Calu3 (cell line): ENCODE results near the gene ATF7. TPM values are rescaled to one million over a fixed set of nuclear protein-coding genes. Genes with fewer than 3 reads are reported as not detected.

Experiments
- BruUV-seq: library from RNA; stranded (reverse); fragments of 400-500 nt; replicated peaks from 2 replicates; lab custom pipeline; 2021; lab: Mats Ljungman, UMichigan
- CTCF ChIA-PET: fragments of 300-600 bp; sonication (Branson Sonifier 250); formaldehyde crosslinking; loops from one replicate; lab custom pipeline; 2022; ENCODE audit warnings: antibody characterized with exemption; lab: Charles Lee
- DNase-seq: peaks from one replicate; pipeline ENCODE4 v3.0.0; 2022
- H3K27ac Mint-ChIP-seq: one replicate; pipeline ENCODE4 v1.8.0; 2022; ENCODE audit warnings: mixed read lengths; ENCODE audit not compliant: unreplicated experiment
- H3K27me3 Mint-ChIP-seq: one replicate; pipeline ENCODE4 v1.8.0; 2022; ENCODE audit warnings: mixed read lengths; ENCODE audit not compliant: unreplicated experiment
- H3K36me3 Mint-ChIP-seq: one replicate; pipeline ENCODE4 v1.8.0; 2022; ENCODE audit warnings: mild to moderate bottlenecking, moderate library complexity, mixed read lengths; ENCODE audit not compliant: insufficient read depth, unreplicated experiment
- H3K4me1 Mint-ChIP-seq: one replicate; pipeline ENCODE4 v1.8.0; 2022; ENCODE audit warnings: mild to moderate bottlenecking, low read depth, mixed read lengths; ENCODE audit not compliant: unreplicated experiment
- H3K4me3 Mint-ChIP-seq: one replicate; pipeline ENCODE4 v1.8.0; 2022; ENCODE audit warnings: mild to moderate bottlenecking, low read depth, moderate library complexity, mixed read lengths; ENCODE audit not compliant: unreplicated experiment
- H3K9me3 Mint-ChIP-seq: one replicate; pipeline ENCODE4 v1.8.0; 2022; ENCODE audit warnings: low read depth, mixed read lengths; ENCODE audit not compliant: unreplicated experiment
- CTCF ChIP-seq: fragments of 200-600 bp; IDR thresholded peaks from one replicate; pipeline ENCODE4 v1.8.0; 2022; ENCODE audit warnings: antibody characterized with exemption; ENCODE audit not compliant: unreplicated experiment
- intact Hi-C: fragments of 100-400 bp; cut with micrococcal nuclease; formaldehyde crosslinking; loops from one replicate; pipeline ENCODE4 v1.10.0; 2022; ENCODE audit not compliant: unreplicated experiment
- total RNA-seq: library from RNA; stranded (reverse); gene quantifications from 2 replicates; pipeline ENCODE4 v1.2.3, GENCODE V29; 2022

The ATF7 gene
- total RNA-seq, 1 experiment from 2014 or later = 18.0 TPM

- TF ChIP-seq CTCF = no peak
- Mint-ChIP-seq H3K27me3 (no peaks in the 10 kb centered on the region), H3K9me3 (no peaks in the 10 kb centered on the region), H3K4me1 (no peaks in the 10 kb centered on the region), H3K4me3 (no peak overlapping the region), H3K27ac (peak overlapping the region; percentile 50), H3K36me3 (peaks cover 32% of the 10 kb centered on the region)
- no TSS peak for BruUV-seq
- CTCF ChIA-PET = no interaction called here
- DNase-seq = no peak
- intact Hi-C loops = no loop called here
These were observed 140.0 kb downstream of the ATF7 start for GRCh38 chr12:53485955-53486735.

DNA sequence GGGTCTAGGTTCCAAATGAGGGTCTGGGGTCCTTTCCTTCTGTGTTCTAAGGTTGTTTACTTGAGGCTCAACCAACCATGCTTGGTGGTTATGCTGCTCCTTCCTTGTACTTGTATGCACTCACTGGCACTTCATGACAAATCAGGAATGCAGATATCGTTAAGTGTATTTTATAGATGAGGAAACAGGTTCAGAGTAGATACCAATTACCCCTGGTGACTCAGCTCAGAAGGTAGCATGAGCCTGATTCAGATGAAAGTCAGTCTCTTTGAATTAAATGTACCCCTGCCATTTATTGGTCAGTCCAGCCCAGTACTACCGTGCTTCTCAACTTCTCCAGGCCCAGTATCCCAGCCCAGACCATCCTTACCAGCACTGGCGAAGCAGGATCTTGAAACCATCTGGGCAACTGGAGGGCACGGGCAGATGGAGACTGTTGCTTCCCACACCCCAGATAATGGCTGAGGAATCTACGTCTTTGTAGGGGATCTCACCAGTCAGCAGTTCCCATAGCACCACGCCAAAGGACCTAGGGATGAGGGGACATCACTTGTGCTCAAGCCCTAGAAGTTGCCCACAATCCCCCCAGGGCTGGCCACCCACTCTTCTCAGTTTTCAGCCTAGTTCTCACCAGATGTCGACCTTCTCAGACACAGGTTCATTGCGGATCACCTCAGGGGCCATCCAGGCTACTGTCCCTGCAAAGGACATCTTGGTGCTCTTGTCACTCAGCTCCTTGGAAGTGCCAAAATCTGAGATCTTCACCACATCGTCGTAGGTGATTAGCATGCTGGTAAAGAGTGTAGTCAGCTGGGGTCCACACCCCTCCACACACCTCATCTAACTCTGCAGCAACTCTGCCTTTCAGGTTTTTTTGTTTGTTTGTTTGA lies 141.3 kb downstream of the ATF7 start:
- no peak for TF ChIP-seq CTCF
- Mint-ChIP-seq H3K4me3 (no peak overlapping the region), H3K4me1 (no peaks in the 10 kb centered on the region), H3K36me3 (peaks cover 32% of the 10 kb centered on the region), H3K9me3 (no peaks in the 10 kb centered on the region), H3K27ac (no peak overlapping the region), H3K27me3 (no peaks in the 10 kb centered on the region)
- TSS peak; percentile 8 for BruUV-seq
- intact Hi-C loops = no loop called here
- no peak for DNase-seq
- CTCF ChIA-PET = no interaction called here

GRCh38 chr12:53483979-53484377 lies 142.2 kb downstream of the ATF7 start:
- CTCF ChIA-PET = no interaction called here
- Mint-ChIP-seq H3K4me1 (no peaks in the 10 kb centered on the region), H3K36me3 (peaks cover 42% of the 10 kb centered on the region), H3K4me3 (no peak overlapping the region), H3K27me3 (no peaks in the 10 kb centered on the region), H3K9me3 (no peaks in the 10 kb centered on the region), H3K27ac (peak overlapping the region; percentile 37)
- intact Hi-C loops = no loop called here
- BruUV-seq = no TSS peak
- no peak for DNase-seq
- no peak for TF ChIP-seq CTCF

DNA sequence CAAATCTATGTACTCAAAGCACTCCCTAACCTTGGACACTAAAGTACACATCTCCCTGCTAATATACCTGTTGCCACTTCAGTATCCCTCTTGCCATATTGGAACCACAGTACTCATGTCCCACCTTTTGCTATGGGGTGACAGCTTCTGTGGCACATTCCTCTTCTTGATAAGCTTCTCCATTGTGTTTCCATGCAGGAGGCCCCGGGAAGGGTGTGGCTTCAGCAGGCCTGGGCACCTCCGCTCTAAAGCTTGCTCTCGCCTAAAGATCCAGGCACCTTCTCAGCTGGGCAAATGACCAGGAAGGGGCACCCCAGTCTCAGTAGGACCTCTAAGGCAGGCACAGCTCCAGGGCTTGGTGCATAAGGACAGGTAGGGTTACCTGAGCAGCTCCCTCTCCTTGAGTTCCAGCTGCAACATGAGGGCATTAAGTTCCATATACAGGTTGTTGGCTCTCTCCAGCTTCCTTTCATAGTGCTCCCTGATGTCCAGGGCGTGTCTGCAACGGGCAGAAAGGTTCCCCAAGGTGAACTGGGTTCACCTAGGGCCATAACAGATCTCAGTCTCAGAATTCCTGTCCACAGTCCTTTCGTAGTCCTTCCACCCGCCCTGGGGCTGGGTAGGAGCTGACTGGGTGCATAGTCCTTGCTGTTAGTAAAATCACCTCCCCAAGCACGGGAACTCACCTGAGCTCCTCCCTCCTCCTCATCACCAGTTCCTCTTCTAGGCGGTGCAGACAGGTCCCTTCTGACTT lies 142.8 kb downstream of the ATF7 start:
- intact Hi-C loops = no loop called here
- no peaks in the 10 kb centered on the region for H3K4me1 Mint-ChIP-seq
- no peaks in the 10 kb centered on the region for H3K27me3 Mint-ChIP-seq
- CTCF ChIA-PET = no interaction called here
- no peak overlapping the region for H3K4me3 Mint-ChIP-seq
- peaks cover 47% of the 10 kb centered on the region for H3K36me3 Mint-ChIP-seq
- DNase-seq = no peak
- no TSS peak for BruUV-seq
- no peak for TF ChIP-seq CTCF
- H3K9me3 Mint-ChIP-seq = no peaks in the 10 kb centered on the region
- peak overlapping the region; percentile 37 for H3K27ac Mint-ChIP-seq
